OCI-LY7 (cell line): ENCODE results near the gene PARD3B.

Source experiments
- CTCF ChIP-seq: fragments of 200-600 bp; sonication (generic); conservative IDR thresholded peaks from 2 replicates; pipeline ENCODE4 v1.5.1; 2014; ENCODE audit warnings: mild to moderate bottlenecking, antibody characterized with exemption, low read length, moderate library complexity, mixed read lengths
- EZH2phosphoT487 ChIP-seq: fragments of 200-600 bp; sonication (generic); IDR thresholded peaks from 2 replicates; pipeline ENCODE4 v1.6.1; 2018; ENCODE audit warnings: low read depth, borderline replicate concordance, mild to moderate bottlenecking, mixed run types, antibody characterized with exemption, low read length, moderate library complexity, mixed read lengths

- no peak for TF ChIP-seq CTCF
- no peak for TF ChIP-seq EZH2phosphoT487
Observed at GRCh38 chr2:204923957-204924356, 378.7 kb downstream of the PARD3B start.
